Measurements from ENCODE around the gene AUNIP.
"Not testable (repeated sequence)": the region's sequence is repeated elsewhere in the genome, so short reads cannot be mapped to it uniquely, and the experiment has no call there.

The AUNIP gene

GRCh38 chr1:25844536-25845337 lies 14.5 kb downstream of the AUNIP start:
- TF ChIP-seq POLR2A (IDR thresholded peaks at IDR 0.05; ENCODE audit: extremely low read depth, insufficient read length) (no peak), MAX (IDR thresholded peaks at IDR 0.05; ENCODE audit: low read depth, low read length) (no peak), MYC (IDR thresholded peaks at IDR 0.05; ENCODE audit: low read depth, low read length) (no peak), CTCF (IDR thresholded peaks at IDR 0.05; ENCODE audit: low read depth, low read length) (no peak)
- H3K4me3 ChIP-seq (ENCODE audit: low read depth, low read length), result no peak overlapping the region
- no peak for DNase-seq (ENCODE audit: low read depth)

- no peak for DNase-seq (ENCODE audit: low read depth)
- no peak overlapping the region for H3K4me3 ChIP-seq (ENCODE audit: low read depth, low read length)
- TF ChIP-seq CTCF (IDR thresholded peaks at IDR 0.05; ENCODE audit: low read depth, low read length), result no peak
- no peak for TF ChIP-seq MAX (IDR thresholded peaks at IDR 0.05; ENCODE audit: low read depth, low read length)
- no peak for TF ChIP-seq POLR2A (IDR thresholded peaks at IDR 0.05; ENCODE audit: extremely low read depth, insufficient read length)
- TF ChIP-seq MYC (IDR thresholded peaks at IDR 0.05; ENCODE audit: low read depth, low read length), result no peak
Observed at GRCh38 chr1:25843483-25843882, 15.8 kb downstream of the AUNIP start.

- not testable (repeated sequence) for H3K4me3 ChIP-seq (ENCODE audit: low read depth, low read length); DNase-seq (ENCODE audit: low read depth)
Observed at GRCh38 chr1:25839808-25840207, 19.4 kb downstream of the AUNIP start.

GRCh38 chr1:25837262-25837875 lies 21.9 kb downstream of the AUNIP start:
- DNase-seq (ENCODE audit: low read depth), result no peak
- no peak overlapping the region for H3K4me3 ChIP-seq (ENCODE audit: low read depth, low read length)
- TF ChIP-seq MYC (IDR thresholded peaks at IDR 0.05; ENCODE audit: low read depth, low read length), result no peak
- no peak for TF ChIP-seq MAX (IDR thresholded peaks at IDR 0.05; ENCODE audit: low read depth, low read length)
- peak; percentile 14 for TF ChIP-seq CTCF (IDR thresholded peaks at IDR 0.05; ENCODE audit: low read depth, low read length)

- TF ChIP-seq CTCF (IDR thresholded peaks at IDR 0.05; ENCODE audit: low read depth, low read length) (no peak), MYC (IDR thresholded peaks at IDR 0.05; ENCODE audit: low read depth, low read length) (no peak), MAX (IDR thresholded peaks at IDR 0.05; ENCODE audit: low read depth, low read length) (no peak), POLR2A (IDR thresholded peaks at IDR 0.05; ENCODE audit: extremely low read depth, insufficient read length) (no peak)
- no peak for DNase-seq (ENCODE audit: low read depth)
- no peak overlapping the region for H3K4me3 ChIP-seq (ENCODE audit: low read depth, low read length)
Observed at GRCh38 chr1:25836695-25837094, 22.6 kb downstream of the AUNIP start.

- DNase-seq (ENCODE audit: low read depth), result no peak
- TF ChIP-seq MYC (IDR thresholded peaks at IDR 0.05; ENCODE audit: low read depth, low read length) (no peak), CTCF (IDR thresholded peaks at IDR 0.05; ENCODE audit: low read depth, low read length) (no peak), POLR2A (IDR thresholded peaks at IDR 0.05; ENCODE audit: extremely low read depth, insufficient read length) (no peak), MAX (IDR thresholded peaks at IDR 0.05; ENCODE audit: low read depth, low read length) (no peak)
- H3K4me3 ChIP-seq (ENCODE audit: low read depth, low read length), result no peak overlapping the region
Observed at GRCh38 chr1:25834894-25835293, 24.4 kb downstream of the AUNIP start.
